DOHH2 (cell line): Measurements from ENCODE around the gene TMEM97.

Experiments
- H3F3A ChIP-seq: fragments of 200-600 bp; sonication (generic), shearing (Covaris generic); 2 replicates; pipeline ENCODE4 v1.6.0; 2016; ENCODE audit warnings: antibody characterized with exemption, mild to moderate bottlenecking; ENCODE audit not compliant: control insufficient read depth, insufficient read depth
- H3K27ac ChIP-seq: fragments of 200-600 bp; sonication (generic); 2 replicates; pipeline ENCODE4 v1.5.1; 2014; ENCODE audit warnings: low read depth, mild to moderate bottlenecking, low read length, moderate library complexity
- H3K27me3 ChIP-seq: fragments of 200-600 bp; sonication (generic); 2 replicates; pipeline ENCODE4 v1.6.1; 2014; ENCODE audit warnings: mild to moderate bottlenecking, low read length, mixed read lengths; ENCODE audit not compliant: control insufficient read depth
- H3K36me3 ChIP-seq: fragments of 200-600 bp; sonication (generic); 2 replicates; pipeline ENCODE4 v1.6.1; 2014; ENCODE audit warnings: mild to moderate bottlenecking, low read length, moderate library complexity, mixed read lengths; ENCODE audit not compliant: control insufficient read depth
- H3K4me1 ChIP-seq: fragments of 200-600 bp; sonication (generic); 2 replicates; pipeline ENCODE4 v1.6.1; 2014; ENCODE audit warnings: mild to moderate bottlenecking, low read length, mixed read lengths; ENCODE audit not compliant: control insufficient read depth
- H3K4me2 ChIP-seq: fragments of 200-600 bp; sonication (generic); 2 replicates; pipeline ENCODE4 v1.6.0; 2014; ENCODE audit warnings: mild to moderate bottlenecking, low read length, moderate library complexity
- H3K4me3 ChIP-seq: fragments of 200-600 bp; sonication (generic); 2 replicates; pipeline ENCODE4 v1.5.1; 2014; ENCODE audit warnings: mild to moderate bottlenecking, low read length, mixed read lengths
- H3K79me2 ChIP-seq: fragments of 200-600 bp; sonication (generic); 2 replicates; pipeline ENCODE4 v1.6.1; 2014; ENCODE audit warnings: mild to moderate bottlenecking, low read length, mixed read lengths; ENCODE audit not compliant: control insufficient read depth
- H3K9me2 ChIP-seq: fragments of 200-600 bp; sonication (generic); replicated peaks from 2 replicates; pipeline ENCODE4 v1.6.1; 2014; ENCODE audit warnings: mild to moderate bottlenecking, low read length, mixed read lengths; ENCODE audit not compliant: control insufficient read depth
- H3K9me3 ChIP-seq: fragments of 200-600 bp; sonication (generic); 2 replicates; pipeline ENCODE4 v1.6.1; 2014; ENCODE audit warnings: antibody characterized with exemption, low read length, mixed read lengths; ENCODE audit not compliant: control insufficient read depth, insufficient read depth
- H4K20me1 ChIP-seq: fragments of 200-600 bp; sonication (generic); 2 replicates; pipeline ENCODE4 v1.6.0; 2014; ENCODE audit warnings: low read depth, mild to moderate bottlenecking, antibody characterized with exemption, low read length, moderate library complexity; ENCODE audit not compliant: control insufficient read depth, insufficient read depth
- CTCF ChIP-seq: fragments of 200-600 bp; sonication (generic); IDR thresholded peaks from one replicate; pipeline ENCODE4 v1.5.1; 2014; ENCODE audit warnings: antibody characterized with exemption, mild to moderate bottlenecking, low read depth, low read length; ENCODE audit not compliant: poor library complexity, severe bottlenecking
- EZH2phosphoT487 ChIP-seq: fragments of 200-600 bp; sonication (generic); IDR thresholded peaks from 2 replicates; pipeline ENCODE4 v1.6.1; 2017; ENCODE audit warnings: borderline replicate concordance, mild to moderate bottlenecking, antibody characterized with exemption, low read length, moderate library complexity, mixed read lengths

Gene TMEM97

DNA sequence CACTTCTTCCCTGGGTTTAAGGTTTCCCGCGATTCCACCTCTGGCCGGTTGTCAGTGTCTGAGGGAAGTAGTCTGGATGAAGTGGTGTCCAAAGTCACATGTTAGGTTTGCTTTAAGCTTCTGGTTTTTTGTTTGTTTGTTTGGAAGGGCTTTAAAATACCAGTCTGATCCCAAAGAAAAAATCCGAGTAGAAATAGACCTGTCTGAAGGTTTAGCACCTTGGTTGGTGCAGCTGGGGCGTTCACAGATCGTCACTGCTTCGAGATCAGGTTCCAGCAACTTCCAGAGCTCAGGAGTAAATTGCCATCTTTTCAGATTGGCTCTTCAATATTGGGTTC is 567 bp downstream of the TMEM97 start:
- Histone ChIP-seq H3K9me2 (no peaks in the 10 kb centered on the region), H3K4me3 (peak overlapping the region; percentile 82), H3K9me3 (no peaks in the 10 kb centered on the region), H4K20me1 (peaks cover 31% of the 10 kb centered on the region), H3K79me2 (peaks cover 74% of the 10 kb centered on the region), H3F3A (0 out of 2 replicates have a peak, but pooled peaks cover 4% of the 10 kb centered on the region), H3K4me1 (peaks cover 57% of the 10 kb centered on the region), H3K36me3 (peaks cover 50% of the 10 kb centered on the region), H3K27me3 (no peaks in the 10 kb centered on the region), H3K27ac (peak overlapping the region; percentile 74), H3K4me2 (peak overlapping the region; percentile 80)
- TF ChIP-seq EZH2phosphoT487 (no peak), CTCF (no peak)

DNA sequence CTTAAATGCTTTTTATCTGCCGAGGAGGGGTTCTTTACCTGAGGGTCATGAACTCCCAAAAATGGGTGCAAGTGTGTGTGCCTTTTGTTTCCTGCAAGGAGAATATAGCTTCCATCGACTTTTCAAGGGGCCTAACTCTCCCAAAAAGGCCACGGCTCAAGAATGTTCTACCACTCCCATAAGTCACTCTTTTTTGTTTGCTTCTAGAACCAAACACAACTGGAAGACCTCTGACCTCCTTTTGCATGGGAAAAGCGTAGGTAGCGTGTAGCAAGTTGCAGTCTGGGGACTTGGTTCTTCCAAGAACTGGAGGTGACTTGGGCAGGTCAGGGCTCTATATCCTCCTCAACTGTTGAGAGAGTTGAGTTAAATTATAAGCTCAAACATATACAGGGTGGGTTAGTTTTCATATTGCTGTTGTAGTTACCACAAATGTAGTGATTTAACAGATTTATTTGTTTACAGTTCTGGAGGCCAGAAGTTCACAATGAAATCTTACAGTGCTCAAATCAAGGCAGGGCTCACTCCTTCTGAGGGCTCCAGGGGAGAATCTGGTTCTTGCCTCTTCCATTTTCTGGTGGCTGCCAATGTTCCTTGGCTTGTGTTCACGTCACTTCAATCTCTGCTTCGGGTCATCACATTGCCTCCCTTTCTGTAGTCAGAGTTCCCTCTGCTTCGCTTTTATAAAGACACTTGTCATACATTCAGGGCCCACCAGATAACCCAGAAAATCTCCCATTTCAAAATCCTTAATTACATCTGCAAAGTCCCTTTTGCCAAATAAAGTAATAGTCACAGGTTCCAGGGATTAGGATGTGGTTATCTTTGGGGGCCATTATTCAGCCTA is 1.4 kb downstream of the TMEM97 start:
- Histone ChIP-seq H3K9me3 (no peaks in the 10 kb centered on the region), H3K4me2 (peak overlapping the region; percentile 80), H3K4me1 (peaks cover 62% of the 10 kb centered on the region), H3F3A (0 out of 2 replicates have a peak, but pooled peaks cover 4% of the 10 kb centered on the region), H3K4me3 (peak overlapping the region; percentile 82), H3K79me2 (peaks cover 83% of the 10 kb centered on the region), H3K27ac (peak overlapping the region; percentile 74), H4K20me1 (peaks cover 32% of the 10 kb centered on the region), H3K36me3 (peaks cover 59% of the 10 kb centered on the region), H3K9me2 (no peaks in the 10 kb centered on the region), H3K27me3 (no peaks in the 10 kb centered on the region)
- TF ChIP-seq EZH2phosphoT487 (no peak), CTCF (no peak)

DNA sequence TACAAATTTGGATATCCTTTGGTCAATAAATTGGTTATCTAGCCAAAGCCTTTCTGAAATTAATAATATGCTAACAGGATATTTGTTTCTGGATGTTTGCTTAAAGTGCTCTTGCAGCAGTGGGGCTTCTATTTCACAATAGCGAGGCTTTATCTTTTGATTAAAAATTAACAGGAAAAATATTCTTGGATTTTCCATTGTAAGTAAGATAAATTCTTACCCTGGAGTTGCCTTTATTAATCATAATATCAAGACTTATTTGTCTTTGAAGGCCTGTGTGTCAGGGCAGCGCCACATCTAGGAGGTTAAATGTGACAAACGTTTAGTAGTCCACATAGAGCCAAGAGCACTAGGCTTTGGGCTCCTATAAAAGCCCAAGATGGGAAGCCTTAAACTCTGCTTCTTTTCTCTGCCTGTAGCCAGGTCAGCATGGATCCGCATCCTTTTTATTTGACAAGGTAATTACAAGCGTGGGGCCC is 5.3 kb downstream of the TMEM97 start:
- peaks cover 92% of the 10 kb centered on the region for H3K36me3 ChIP-seq

More for the DNA sequence above, 5.3 kb downstream of the TMEM97 start:
- Histone ChIP-seq H3K9me3 (no peaks in the 10 kb centered on the region), H3K79me2 (peaks cover 83% of the 10 kb centered on the region), H3F3A (peaks cover 20% of the 10 kb centered on the region), H4K20me1 (peaks cover 37% of the 10 kb centered on the region), H3K9me2 (no peaks in the 10 kb centered on the region), H3K4me1 (peaks cover 49% of the 10 kb centered on the region), H3K4me3 (no peak overlapping the region), H3K27me3 (no peaks in the 10 kb centered on the region), H3K4me2 (peak overlapping the region; percentile 34; the same call in 1 of the 2 replicates), H3K27ac (no peak overlapping the region)
- TF ChIP-seq CTCF: no peak
- TF ChIP-seq EZH2phosphoT487: no peak
